IMR-90 (cell line): Measurements from ENCODE around the gene TMEM213. TPM values are rescaled to one million over a fixed set of nuclear protein-coding genes. Genes with fewer than 3 reads are reported as not detected.

Source experiments
- ATAC-seq: fragments of 200-7000 bp; cut with Tn5 transposase; 2 replicates; pipeline ENCODE4 v1.9.1; 2020; ENCODE audit warnings: low read depth, mild to moderate bottlenecking, moderate library complexity
- BruUV-seq: library from RNA; stranded (reverse); fragments of 400-500 nt; replicated peaks from 2 replicates; lab custom pipeline; 2021; lab: Mats Ljungman, UMichigan
- CTCF ChIA-PET: fragments of 300-600 bp; formaldehyde crosslinking; extraction: SDS; loops from one replicate; lab custom pipeline; 2021; ENCODE audit warnings: antibody characterized with exemption; lab: Yijun Ruan, JAX
- POLR2A ChIA-PET: fragments of 300-600 bp; sonication (Branson Sonifier 250); formaldehyde crosslinking; loops from one replicate; lab custom pipeline; 2022; ENCODE audit warnings: antibody characterized with exemption; ENCODE audit not compliant: unreplicated experiment; lab: Charles Lee
- DNase-seq: peaks from one replicate; pipeline ENCODE4 v3.0.0; 2013
- H2AFZ ChIP-seq: replicated peaks from 2 replicates; pipeline ENCODE3; 2013; ENCODE audit warnings: low read length, mild to moderate bottlenecking; ENCODE audit not compliant: poor library complexity
- H2AK5ac ChIP-seq: 2 replicates; pipeline ENCODE4 v1.6.1; 2013; ENCODE audit warnings: low read depth, low read length, inconsistent platforms
- H2AK9ac ChIP-seq: replicated peaks from 2 replicates; pipeline ENCODE3; 2013; ENCODE audit warnings: mild to moderate bottlenecking, low read depth, low read length, moderate library complexity; ENCODE audit not compliant: poor library complexity
- H2BK120ac ChIP-seq: 2 replicates; pipeline ENCODE4 v1.6.1; 2013; ENCODE audit warnings: low read depth, low read length, inconsistent platforms
- H2BK15ac ChIP-seq: 3 replicates; pipeline ENCODE4 v1.6.1; 2013; ENCODE audit warnings: low read depth, low read length, inconsistent platforms
- H2BK20ac ChIP-seq: 2 replicates; pipeline ENCODE4 v1.6.1; 2013; ENCODE audit warnings: low read depth, mild to moderate bottlenecking, inconsistent platforms, low read length, moderate library complexity
- H2BK5ac ChIP-seq: 2 replicates; pipeline ENCODE4 v1.6.1; 2013; ENCODE audit warnings: mild to moderate bottlenecking, low read depth, low read length, inconsistent platforms; ENCODE audit not compliant: poor library complexity, severe bottlenecking
- H3K14ac ChIP-seq: replicated peaks from 2 replicates; pipeline ENCODE4 v1.6.1; 2013; ENCODE audit warnings: low read depth, low read length, inconsistent platforms
- H3K18ac ChIP-seq: 2 replicates; pipeline ENCODE4 v1.6.1; 2013; ENCODE audit warnings: low read depth, low read length, control low read depth
- H3K23ac ChIP-seq: 2 replicates; pipeline ENCODE4 v1.6.1; 2013; ENCODE audit warnings: low read depth, low read length, inconsistent platforms
- H3K27ac ChIP-seq: 2 replicates; pipeline ENCODE4 v1.5.1; 2013; ENCODE audit warnings: mild to moderate bottlenecking, control low read depth, low read length; ENCODE audit not compliant: insufficient read depth
- H3K27me3 ChIP-seq: 2 replicates; pipeline ENCODE4 v1.6.1; 2013; ENCODE audit warnings: low read length; ENCODE audit not compliant: control insufficient read depth, insufficient read depth
- H3K36me3 ChIP-seq: 2 replicates; pipeline ENCODE4 v1.6.1; 2013; ENCODE audit warnings: low read length, mixed read lengths; ENCODE audit not compliant: control insufficient read depth, insufficient read depth
- H3K4ac ChIP-seq: 2 replicates; pipeline ENCODE4 v1.6.1; 2013; ENCODE audit warnings: low read depth, low read length, inconsistent platforms
- H3K4me1 ChIP-seq: 2 replicates; pipeline ENCODE4 v1.6.1; 2013; ENCODE audit warnings: low read length, mixed read lengths; ENCODE audit not compliant: control insufficient read depth, insufficient read depth
- H3K4me2 ChIP-seq: 2 replicates; pipeline ENCODE4 v1.6.1; 2013; ENCODE audit warnings: low read depth, mild to moderate bottlenecking, control low read depth, low read length, moderate library complexity
- H3K4me3 ChIP-seq: 2 replicates; pipeline ENCODE4 v1.5.1; 2013; ENCODE audit warnings: low read depth, mild to moderate bottlenecking, control low read depth, low read length, moderate library complexity; ENCODE audit not compliant: insufficient read depth
- H3K56ac ChIP-seq: 2 replicates; pipeline ENCODE4 v1.6.1; 2013; ENCODE audit warnings: low read length, inconsistent platforms; ENCODE audit not compliant: insufficient read depth; ENCODE audit errors: extremely low read depth
- H3K79me1 ChIP-seq, 2 experiments: 2 replicates each; pipeline ENCODE4 v1.6.1; 2013; ENCODE audit warnings: low read length in 2 of 2, inconsistent platforms in 1 of 2, low read depth in 1 of 2
- H3K9ac ChIP-seq: 2 replicates; pipeline ENCODE4 v1.6.1; 2013; ENCODE audit warnings: low read depth, low read length, control low read depth
- H3K9me1 ChIP-seq: 2 replicates; pipeline ENCODE4 v1.6.1; 2013; ENCODE audit warnings: low read length, inconsistent platforms; ENCODE audit not compliant: insufficient read depth
- H3K9me3 ChIP-seq: 2 replicates; pipeline ENCODE4 v1.6.1; 2013; ENCODE audit warnings: low read length; ENCODE audit not compliant: control insufficient read depth, insufficient read depth
- H4K20me1 ChIP-seq: 2 replicates; pipeline ENCODE4 v1.6.1; 2013; ENCODE audit warnings: low read length, inconsistent platforms; ENCODE audit not compliant: insufficient read depth
- H4K5ac ChIP-seq: 2 replicates; pipeline ENCODE4 v1.6.1; 2013; ENCODE audit warnings: mild to moderate bottlenecking, low read depth, low read length, control low read depth
- H4K8ac ChIP-seq, 2 experiments: 2 replicates each; pipeline ENCODE4 v1.6.1; 2013; ENCODE audit warnings: low read depth in 2 of 2, low read length in 2 of 2, control low read depth in 1 of 2, inconsistent platforms in 1 of 2
- H4K91ac ChIP-seq: 2 replicates; pipeline ENCODE4 v1.6.1; 2013; ENCODE audit warnings: low read depth, low read length, inconsistent platforms; ENCODE audit not compliant: insufficient read depth
- BHLHE40 ChIP-seq: fragments of 150-350 bp; IDR thresholded peaks from 2 replicates; pipeline ENCODE4 v1.6.1; 2016; ENCODE audit warnings: mild to moderate bottlenecking, low read depth, low read length
- CEBPB ChIP-seq: IDR thresholded peaks from 2 replicates; pipeline ENCODE4 v1.6.1; 2012; ENCODE audit warnings: low read depth, low read length, improper control_type of control experiment
- CHD1 ChIP-seq: IDR thresholded peaks from 2 replicates; pipeline ENCODE4 v1.6.1; 2012; ENCODE audit warnings: low read depth, low read length, improper control_type of control experiment
- CTCF ChIP-seq: conservative IDR thresholded peaks from 2 replicates; pipeline ENCODE4 v1.5.1; 2012; ENCODE audit warnings: mild to moderate bottlenecking, low read depth, low read length, improper control_type of control experiment
- ELK1 ChIP-seq: fragments of 150-350 bp; IDR thresholded peaks from 2 replicates; pipeline ENCODE4 v1.6.1; 2016; ENCODE audit warnings: low read depth, mild to moderate bottlenecking, low read length, moderate library complexity, borderline replicate concordance
- FOS ChIP-seq: fragments of 150-350 bp; IDR thresholded peaks from 2 replicates; pipeline ENCODE4 v1.6.1; 2016; ENCODE audit warnings: low read depth, low read length
- MAFK ChIP-seq: IDR thresholded peaks from 2 replicates; pipeline ENCODE4 v1.6.1; 2012; ENCODE audit warnings: low read depth, low read length, improper control_type of control experiment
- MAZ ChIP-seq: IDR thresholded peaks from 2 replicates; pipeline ENCODE4 v1.6.1; 2012; ENCODE audit warnings: low read depth, mild to moderate bottlenecking, low read length, improper control_type of control experiment, moderate library complexity, borderline replicate concordance
- MXI1 ChIP-seq: IDR thresholded peaks from 2 replicates; pipeline ENCODE4 v1.6.1; 2012; ENCODE audit warnings: low read depth, mild to moderate bottlenecking, low read length, moderate library complexity, borderline replicate concordance
- NFE2L2 ChIP-seq: fragments of 150-350 bp; IDR thresholded peaks from 2 replicates; pipeline ENCODE4 v1.6.1; 2016; ENCODE audit warnings: low read depth, mild to moderate bottlenecking, low read length
- POLR2A ChIP-seq: IDR thresholded peaks from 2 replicates; pipeline ENCODE4 v1.6.1; 2012; ENCODE audit warnings: mild to moderate bottlenecking, low read depth, low read length
- RAD21 ChIP-seq: IDR thresholded peaks from 2 replicates; pipeline ENCODE4 v1.6.1; 2012; ENCODE audit warnings: low read length, improper control_type of control experiment
- RCOR1 ChIP-seq: IDR thresholded peaks from 2 replicates; pipeline ENCODE4 v1.6.1; 2012; ENCODE audit warnings: mild to moderate bottlenecking, low read length, improper control_type of control experiment; ENCODE audit not compliant: insufficient replicate concordance
- RFX5 ChIP-seq: IDR thresholded peaks from 2 replicates; pipeline ENCODE4 v1.8.0; 2012; ENCODE audit warnings: low read depth, mild to moderate bottlenecking, low read length, moderate library complexity
- SMC3 ChIP-seq: fragments of 150-350 bp; IDR thresholded peaks from 2 replicates; pipeline ENCODE4 v1.6.1; 2016; ENCODE audit warnings: low read depth, mild to moderate bottlenecking, antibody characterized with exemption, low read length, moderate library complexity
- USF2 ChIP-seq: fragments of 150-350 bp; IDR thresholded peaks from 2 replicates; pipeline ENCODE4 v1.6.1; 2017; ENCODE audit warnings: mild to moderate bottlenecking, antibody characterized with exemption, low read length, low read depth
- WGBS, 2 experiments: methylation state at CpG; one replicate each; pipeline versions ENCODE4 v1.1.5 to v1.1.7; 2013; ENCODE audit warnings: missing lambda C conversion rate in 2 of 2; ENCODE audit not compliant: insufficient read length in 1 of 2; ENCODE audit errors: extremely low coverage in 2 of 2; 5-methylcytosine and 5-hydroxymethylcytosine counted together
- dilution Hi-C: fragments of 300-500 bp; cut with HindIII; formaldehyde crosslinking; loops from one replicate; pipeline ENCODE4 v1.14.3; 2018; ENCODE audit warnings: low sequenced_read_pairs; ENCODE audit not compliant: unreplicated experiment
- in situ Hi-C: fragments of 300-500 bp; cut with MboI; formaldehyde crosslinking; loops from 3 replicates; pipeline ENCODE4 v1.14.3; 2019; ENCODE audit warnings: low sequenced_read_pairs, inconsistent platforms, mixed read lengths
- intact Hi-C: fragments of 100-400 bp; cut with micrococcal nuclease; formaldehyde crosslinking; loops from 2 replicates; pipeline ENCODE4 v1.10.0; 2022
- polyA plus RNA-seq, 3 experiments: library from polyadenylated mRNA; depleted of rRNA; stranded (reverse); fragments of >200 nt; gene quantifications; 2 replicates each; pipeline ENCODE4 v1.2.3, GENCODE V29; 2012; ENCODE audit warnings: low replicate concordance in 1 of 3
- total RNA-seq: library from RNA; depleted of rRNA; stranded (reverse); fragments of >200 nt; gene quantifications from 2 replicates; pipeline ENCODE4 v1.2.3, GENCODE V29; 2012

Gene TMEM213
- total and polyA plus RNA-seq, 2 of the 4 experiments (the other 2 are of a cell fraction): not detected

- no TSS peak for BruUV-seq
- Histone ChIP-seq H3K4me3 (no peak overlapping the region), H2BK120ac (no peak overlapping the region), H3K14ac (no peak overlapping the region), H3K27me3 (no peaks in the 10 kb centered on the region), H3K79me1 (no peaks in the 10 kb centered on the region), H3K9me3 (peaks cover 3% of the 10 kb centered on the region), H3K18ac (no peak overlapping the region), H4K8ac (no peak overlapping the region), H2BK5ac (no peak overlapping the region), H3K23ac (no peak overlapping the region), H3K4me1 (no peaks in the 10 kb centered on the region), H3K27ac (no peak overlapping the region), H4K20me1 (no peaks in the 10 kb centered on the region), H3K9me1 (peaks cover 5% of the 10 kb centered on the region; the same call in 1 of the 2 replicates), H3K56ac (no peak overlapping the region), H3K4ac (no peak overlapping the region), H3K9ac (no peak overlapping the region), H3K36me3 (peaks cover 3% of the 10 kb centered on the region), H4K5ac (no peak overlapping the region), H2BK20ac (no peak overlapping the region), H3K4me2 (no peak overlapping the region), H4K91ac (no peak overlapping the region), H2BK15ac (no peak overlapping the region), H2AK9ac (no peak overlapping the region), H2AFZ (no peak overlapping the region), H2AK5ac (no peak overlapping the region)
- ChIA-PET POLR2A (no interaction called here), CTCF (no interaction called here)
- intact Hi-C loops (no loop called here), in situ Hi-C loops (no loop called here), dilution Hi-C loops (no loop called here)
- DNase-seq (no peak), ATAC-seq (no peak)
- WGBS, 2 experiments: 71% methylated on average over 1 of the region's 5 CpGs; no CpG with 5 or more reads in 1 of the 2 experiments
- TF ChIP-seq CHD1 (no peak), MXI1 (no peak), RFX5 (no peak), NFE2L2 (no peak), SMC3 (no peak), FOS (no peak), POLR2A (no peak), RCOR1 (no peak), MAFK (no peak), ELK1 (no peak), USF2 (no peak), CEBPB (no peak), MAZ (no peak), BHLHE40 (no peak), RAD21 (no peak), CTCF (no peak)
These were observed 56.4 kb downstream of the TMEM213 start for GRCh38 chr7:138854115-138854645.
